Right lobe of liver (tissue), 4 donors: ENCODE data around the gene RGS14.
"Not testable (repeated sequence)": the region's sequence is repeated elsewhere in the genome, so short reads cannot be mapped to it uniquely, and the experiment has no call there.

Source experiments
- CTCF ChIP-seq, 4 donors: fragments of 200-600 bp in 3 of 4; fragments of 450-650 bp in 1 of 4; IDR thresholded peaks; one replicate each; pipeline versions ENCODE4 v1.5.1 to v1.8.0; 2016 to 2022; ENCODE audit warnings: antibody characterized with exemption in 4 of 4, mild to moderate bottlenecking in 2 of 4
- POLR2A ChIP-seq: fragments of 450-650 bp; IDR thresholded peaks from one replicate; pipeline ENCODE4 v1.6.1; 2017; ENCODE audit warnings: antibody characterized with exemption, mild to moderate bottlenecking
- donor health status: DM: no; HTN: no; CAD: no.
- donor health status: DM: no; HTN: no; CAD: no.
- donor health status: DM: no; HTN: yes; CAD: no.

GRCh38 chr5:177417081-177417480 is 59.4 kb downstream of the RGS14 start:
- TF ChIP-seq CTCF (IDR thresholded peaks at IDR 0.05); POLR2A: not testable (repeated sequence)
